ENCODE data around the gene TMEM108.

TMEM108 gene

GRCh38 chr3:133157716-133158115 lies 119.5 kb downstream of the TMEM108 start:
- no peak for TF ChIP-seq CTCF (IDR thresholded peaks at IDR 0.05; ENCODE audit: insufficient read depth, low read depth, low read length, missing control alignments)
- H3K4me3 ChIP-seq (ENCODE audit: low read depth, low read length): no peak overlapping the region
- DNase-seq (ENCODE audit: low read depth): no peak

GRCh38 chr3:133158686-133159085 lies 120.5 kb downstream of the TMEM108 start:
- DNase-seq (ENCODE audit: low read depth): no peak
- H3K4me3 ChIP-seq (ENCODE audit: low read depth, low read length): no peak overlapping the region
- no peak for TF ChIP-seq CTCF (IDR thresholded peaks at IDR 0.05; ENCODE audit: insufficient read depth, low read depth, low read length, missing control alignments)

GRCh38 chr3:133159498-133160475 lies 121.6 kb downstream of the TMEM108 start:
- no peak for TF ChIP-seq CTCF (IDR thresholded peaks at IDR 0.05; ENCODE audit: insufficient read depth, low read depth, low read length, missing control alignments)
- peak; percentile 73 for DNase-seq (ENCODE audit: low read depth)
- H3K4me3 ChIP-seq (ENCODE audit: low read depth, low read length): peak overlapping the region; percentile 12

- DNase-seq (ENCODE audit: low read depth): no peak
- H3K4me3 ChIP-seq (ENCODE audit: low read depth, low read length): no peak overlapping the region
- TF ChIP-seq CTCF (IDR thresholded peaks at IDR 0.05; ENCODE audit: insufficient read depth, low read depth, low read length, missing control alignments): no peak
Observed at GRCh38 chr3:133161656-133162055, 123.5 kb downstream of the TMEM108 start.

- DNase-seq (ENCODE audit: low read depth): no peak
- TF ChIP-seq CTCF (IDR thresholded peaks at IDR 0.05; ENCODE audit: insufficient read depth, low read depth, low read length, missing control alignments): no peak
- H3K4me3 ChIP-seq (ENCODE audit: low read depth, low read length): no peak overlapping the region
Observed at GRCh38 chr3:133162265-133162664, 124.1 kb downstream of the TMEM108 start.

GRCh38 chr3:133162670-133163305 lies 124.6 kb downstream of the TMEM108 start:
- no peak for TF ChIP-seq CTCF (IDR thresholded peaks at IDR 0.05; ENCODE audit: insufficient read depth, low read depth, low read length, missing control alignments)
- no peak overlapping the region for H3K4me3 ChIP-seq (ENCODE audit: low read depth, low read length)
- no peak for DNase-seq (ENCODE audit: low read depth)
